HG02678 (cell line): Measurements from ENCODE around the gene MYRIP.
"Not testable (repeated sequence)": the region's sequence is repeated elsewhere in the genome, so short reads cannot be mapped to it uniquely, and the experiment has no call there.

Source experiments
- ATAC-seq: cut with Tn5 transposase; IDR thresholded peaks from one replicate; pipeline ENCODE4 v1.9.1; 2021; ENCODE audit warnings: mild to moderate bottlenecking, moderate library complexity; ENCODE audit not compliant: unreplicated experiment

Gene MYRIP

DNA sequence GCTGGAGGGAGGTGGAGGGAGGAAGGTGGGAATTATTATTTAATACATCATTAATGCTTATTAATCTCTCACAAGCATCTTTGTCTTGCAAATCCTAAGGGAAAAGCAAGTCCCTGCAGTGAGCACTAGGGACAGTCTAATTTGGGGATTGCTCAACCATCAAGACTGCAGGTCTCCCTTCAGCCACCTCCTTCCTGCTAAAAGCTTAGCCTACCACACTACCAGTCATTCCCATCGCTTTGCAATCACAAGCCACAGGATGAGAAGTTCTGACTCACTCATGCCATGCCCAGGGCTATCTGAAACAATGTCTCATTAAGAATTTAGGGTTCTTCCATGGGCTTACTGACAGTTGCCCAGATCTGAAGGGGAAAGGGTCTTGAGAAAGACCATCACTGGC is 449.1 kb downstream of the MYRIP start:
- ATAC-seq: no peak

DNA sequence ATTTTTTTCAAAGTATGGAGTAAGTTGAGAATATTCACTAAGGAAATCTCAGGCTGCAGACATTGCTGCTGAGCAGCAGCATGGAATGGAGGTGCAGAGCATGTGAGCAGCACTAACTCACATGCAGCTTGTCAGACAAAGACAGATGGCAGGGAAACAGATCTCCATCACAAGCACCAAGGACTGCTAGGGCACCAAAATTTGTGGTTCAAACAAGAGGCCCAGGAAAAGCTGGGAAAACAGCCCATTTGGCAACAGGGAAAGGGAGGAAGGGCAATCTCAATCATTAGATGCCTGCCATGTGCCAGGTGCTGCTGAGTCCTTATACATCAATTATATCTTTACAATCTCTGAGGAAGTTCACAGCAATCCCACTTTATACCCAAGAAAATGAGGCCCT is 452.9 kb downstream of the MYRIP start:
- no peak for ATAC-seq

- ATAC-seq: no peak
These were observed 455.0 kb downstream of the MYRIP start for GRCh38 chr3:40264451-40264850.

DNA sequence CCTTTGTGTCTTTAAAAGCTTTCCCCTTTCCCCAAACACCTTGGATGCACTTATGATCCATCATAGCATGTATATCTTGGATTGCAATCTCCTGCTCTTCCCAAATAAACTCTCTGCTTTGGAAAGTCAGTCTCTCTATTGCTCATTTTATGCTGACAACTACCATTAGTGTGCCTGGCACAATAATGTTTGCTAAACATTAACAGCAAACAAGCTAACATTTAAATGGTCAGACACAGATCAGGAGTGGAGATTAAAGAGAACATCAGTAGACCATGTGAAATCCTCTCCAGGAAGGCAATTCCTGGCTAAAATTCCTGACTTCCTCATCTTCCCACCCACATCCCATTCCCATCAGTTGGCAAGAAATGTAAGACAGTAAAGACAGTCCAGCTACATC is 455.8 kb downstream of the MYRIP start:
- no peak for ATAC-seq

DNA sequence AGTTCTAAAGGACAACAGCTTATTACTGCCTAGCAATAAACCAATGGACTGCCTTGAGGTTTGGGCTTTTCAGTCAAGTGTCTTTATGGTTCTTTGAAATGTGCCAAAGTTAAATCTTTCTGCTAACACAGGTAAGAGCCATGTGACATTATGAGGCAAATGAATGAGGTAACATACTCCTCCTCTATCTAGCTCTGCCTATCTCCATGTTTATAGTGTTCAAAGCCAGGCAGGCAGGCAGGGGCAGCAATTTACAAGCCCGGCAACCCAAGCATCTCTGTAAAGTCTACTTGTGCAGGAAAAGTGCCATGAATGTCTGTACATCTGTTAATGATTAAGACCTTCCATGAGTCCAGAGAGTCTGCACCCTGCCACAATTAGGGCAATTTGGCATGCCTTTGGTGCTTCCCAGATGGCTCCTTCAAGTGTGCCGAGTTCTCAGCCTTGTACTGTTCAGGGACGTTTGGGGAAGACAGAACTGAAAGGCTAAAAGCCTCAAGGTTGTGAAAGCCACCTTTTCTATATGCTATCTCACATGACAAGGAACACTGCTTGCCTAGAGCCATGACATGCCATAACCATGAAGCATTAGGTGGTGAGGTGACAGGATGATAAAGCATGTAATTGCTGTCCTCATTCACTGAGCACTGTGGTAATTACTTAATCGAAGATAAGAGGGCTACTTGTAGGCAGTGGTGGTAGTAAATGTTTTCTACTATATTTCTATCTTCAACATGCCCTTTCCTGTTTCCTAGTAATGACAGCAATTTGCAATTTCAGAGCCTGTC is 458.7 kb downstream of the MYRIP start:
- no peak for ATAC-seq

GRCh38 chr3:40268802-40269524 is 459.6 kb downstream of the MYRIP start:
- ATAC-seq: no peak

GRCh38 chr3:40278791-40279190 is 469.4 kb downstream of the MYRIP start:
- no peak for ATAC-seq

GRCh38 chr3:40281995-40282394 is 472.6 kb downstream of the MYRIP start:
- no peak for ATAC-seq

GRCh38 chr3:40283057-40283456 is 473.6 kb downstream of the MYRIP start:
- ATAC-seq: not testable (repeated sequence)

DNA sequence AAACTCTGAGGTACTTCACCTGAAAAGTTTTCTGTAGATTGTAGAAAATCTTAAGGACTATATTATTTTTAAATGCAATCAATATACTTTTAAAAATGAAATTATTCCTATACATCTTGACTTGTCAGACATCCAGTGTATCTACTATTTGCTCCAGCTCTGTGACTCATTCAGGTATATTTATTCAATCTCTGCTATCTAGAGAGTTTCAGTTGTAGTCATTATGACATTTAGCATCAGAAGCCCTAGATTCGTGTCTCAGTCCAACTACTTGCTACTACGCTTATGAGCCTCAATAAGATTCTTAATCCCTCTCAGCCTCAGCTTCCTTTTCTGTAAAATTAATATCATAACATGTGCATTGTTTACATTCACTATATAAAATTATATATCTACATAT is 477.8 kb downstream of the MYRIP start:
- ATAC-seq: no peak

GRCh38 chr3:40290396-40290795 is 481.0 kb downstream of the MYRIP start:
- no peak for ATAC-seq

GRCh38 chr3:40291471-40291870 is 482.1 kb downstream of the MYRIP start:
- no peak for ATAC-seq

DNA sequence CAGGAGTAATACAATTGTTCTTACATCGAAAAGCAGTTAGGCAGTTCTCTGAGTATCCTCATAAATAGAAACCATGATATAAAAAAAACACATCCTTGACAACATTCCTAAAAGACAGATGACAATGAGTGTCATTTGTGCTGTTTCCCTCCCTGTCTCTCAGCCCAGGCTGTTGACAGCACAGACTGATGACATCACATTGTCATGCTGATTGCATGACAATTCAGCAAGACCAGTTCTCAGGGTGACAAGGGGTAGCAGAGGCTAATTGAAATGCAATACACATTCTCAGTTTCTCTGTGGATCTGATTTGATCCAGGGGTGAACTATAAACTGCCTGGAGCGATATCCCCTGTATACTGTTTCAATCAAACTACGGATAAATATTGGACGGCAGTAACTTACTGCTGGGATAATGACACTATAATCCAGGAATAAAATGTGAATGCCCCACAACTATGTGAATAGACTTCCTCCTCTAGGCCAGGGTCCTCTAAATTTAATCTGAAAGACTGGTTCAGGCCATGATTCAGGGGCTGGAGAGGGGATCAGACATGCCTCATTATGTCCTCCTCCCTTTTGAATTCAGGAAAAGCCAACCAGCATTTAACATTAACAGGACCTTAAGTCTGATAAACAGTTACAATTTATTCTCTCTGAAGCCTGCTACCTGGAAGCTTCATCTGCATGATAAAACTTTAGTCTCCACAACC is 483.4 kb downstream of the MYRIP start:
- ATAC-seq: no peak

GRCh38 chr3:40294434-40294833 is 485.0 kb downstream of the MYRIP start:
- ATAC-seq: no peak

GRCh38 chr3:40298075-40298474 is 488.7 kb downstream of the MYRIP start:
- no peak for ATAC-seq

DNA sequence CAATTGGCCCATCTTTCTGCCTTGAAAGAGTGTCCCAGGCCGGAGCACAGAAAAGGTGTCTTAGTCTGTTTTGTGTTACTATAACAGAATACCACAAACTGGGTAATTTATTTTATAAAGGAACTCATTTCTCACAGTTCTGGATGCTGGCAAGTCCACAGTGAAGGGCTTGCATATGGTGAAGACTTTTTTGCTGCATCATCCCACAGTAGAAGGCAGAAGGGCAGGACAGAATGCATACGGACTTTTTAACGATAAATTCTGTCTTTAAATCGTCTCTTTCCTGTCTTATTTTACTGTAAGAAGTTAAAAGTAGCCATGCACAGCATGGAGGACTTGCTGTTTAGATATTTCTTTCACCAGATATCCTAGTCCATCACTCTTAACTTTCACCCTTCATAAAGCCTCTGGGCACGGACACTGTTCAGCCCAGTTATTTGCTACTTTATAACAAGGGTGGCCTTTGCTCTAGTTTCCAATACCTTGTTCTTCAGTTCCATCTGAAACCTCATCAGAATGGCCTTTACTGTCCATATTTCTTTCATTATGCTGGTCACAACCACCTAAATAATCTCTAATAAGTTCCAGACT is 489.8 kb downstream of the MYRIP start:
- no peak for ATAC-seq

- no peak for ATAC-seq
These were observed 490.4 kb downstream of the MYRIP start for GRCh38 chr3:40299721-40300335.

- no peak for ATAC-seq
These were observed 493.4 kb downstream of the MYRIP start for GRCh38 chr3:40302784-40303183.

- no peak for ATAC-seq
These were observed 494.9 kb downstream of the MYRIP start for GRCh38 chr3:40304352-40304751.

DNA sequence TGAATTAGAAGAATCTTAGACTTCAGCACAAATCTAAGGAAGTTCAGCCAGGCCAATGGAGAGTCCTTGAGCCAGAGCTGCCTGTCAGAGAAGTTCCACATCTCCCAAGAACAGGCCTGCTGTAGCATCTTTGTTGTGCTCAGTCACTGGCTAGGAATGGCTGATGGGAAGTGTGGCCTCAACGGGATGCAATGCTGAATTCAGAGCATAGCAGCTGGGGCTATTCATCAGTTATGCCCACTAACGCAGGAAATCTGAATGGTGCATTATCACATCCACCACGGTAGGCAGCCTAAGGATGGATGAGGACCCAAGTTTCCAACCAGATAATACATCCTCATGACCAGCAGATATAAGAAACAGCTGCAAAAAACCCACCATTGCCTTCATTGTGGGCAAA is 496.9 kb downstream of the MYRIP start:
- ATAC-seq: no peak

DNA sequence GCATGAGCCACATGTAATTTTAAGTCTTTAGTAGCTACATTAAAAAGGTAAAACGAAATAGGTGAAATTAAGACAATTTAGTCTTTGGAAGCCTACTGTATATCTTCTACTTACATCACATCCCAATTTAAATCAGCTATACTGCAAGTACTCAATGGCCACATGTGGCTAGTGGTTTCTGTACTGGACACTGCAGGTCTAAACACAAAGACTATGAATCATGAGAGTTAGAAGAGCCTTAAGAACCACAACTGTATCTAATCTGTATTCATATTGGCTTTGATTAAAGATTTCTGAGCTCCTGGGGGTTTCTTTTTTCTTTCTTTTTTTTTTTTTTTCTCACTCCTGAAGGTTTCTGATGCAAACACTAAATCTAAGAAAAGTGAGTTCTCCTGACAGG is 497.8 kb downstream of the MYRIP start:
- no peak for ATAC-seq
